ENCODE data around the gene SIRT3.

Gene SIRT3

GRCh38 chr11:235997-236773, at the start of gene SIRT3:
Gene SIRT3, minus strand, starts transcription at chr11:236342. Its CDS starts 14 bp downstream, at chr11:236328.
- no peak for TF ChIP-seq FOXP2 (optimal IDR thresholded peaks at IDR 0.05; ENCODE audit: control extremely low read depth, extremely low read length, insufficient read depth)
- peak; percentile 64; the same call in 1 of the 2 replicates for TF ChIP-seq POLR2AphosphoS5 (IDR thresholded peaks at IDR 0.05; ENCODE audit: borderline replicate concordance, low read depth, low read length)
- Histone ChIP-seq H3K9ac (ENCODE audit: insufficient read length) (peak within 1 kb of the TSS; percentile 92), H3K36me3 (ENCODE audit: insufficient read depth, low read length) (peaks cover 18% of the 10 kb centered on the region), H3K27ac (peak within 1 kb of the TSS; percentile 76), H3K4me3 (peak within 1 kb of the TSS; percentile 91), H3K9me3 (ENCODE audit: low read depth, low read length) (no peaks in the 10 kb centered on the region)
- DNase-seq (ENCODE audit: low read depth, low spot score) = no peak

GRCh38 chr11:285894-286220, 49.7 kb upstream of the SIRT3 start:
- DNase-seq (ENCODE audit: low read depth, low spot score) = no peak
- no peak for TF ChIP-seq FOXP2 (optimal IDR thresholded peaks at IDR 0.05; ENCODE audit: control extremely low read depth, extremely low read length, insufficient read depth)
- no peak for TF ChIP-seq EZH2 (IDR thresholded peaks at IDR 0.05)
- TF ChIP-seq POLR2AphosphoS5 (IDR thresholded peaks at IDR 0.05; ENCODE audit: borderline replicate concordance, low read depth, low read length) = no peak
- Histone ChIP-seq H3K4me3 (no peak overlapping the region), H3K27ac (no peak overlapping the region), H3K36me3 (ENCODE audit: insufficient read depth, low read length) (no peaks in the 10 kb centered on the region), H3K9me3 (ENCODE audit: low read depth, low read length) (no peaks in the 10 kb centered on the region), H3K9ac (ENCODE audit: insufficient read length) (no peak overlapping the region)

GRCh38 chr11:285021-285893, 49.1 kb upstream of the SIRT3 start:
- Histone ChIP-seq H3K36me3 (ENCODE audit: insufficient read depth, low read length) (no peaks in the 10 kb centered on the region), H3K9me3 (ENCODE audit: low read depth, low read length) (no peaks in the 10 kb centered on the region), H3K4me3 (no peak overlapping the region), H3K27ac (no peak overlapping the region), H3K9ac (ENCODE audit: insufficient read length) (no peak overlapping the region)
- TF ChIP-seq FOXP2 (optimal IDR thresholded peaks at IDR 0.05; ENCODE audit: control extremely low read depth, extremely low read length, insufficient read depth) = no peak
- no peak for TF ChIP-seq POLR2AphosphoS5 (IDR thresholded peaks at IDR 0.05; ENCODE audit: borderline replicate concordance, low read depth, low read length)
- no peak for TF ChIP-seq EZH2 (IDR thresholded peaks at IDR 0.05)
- DNase-seq (ENCODE audit: low read depth, low spot score) = no peak

- H3K27ac ChIP-seq = no peak overlapping the region
- H3K36me3 ChIP-seq (ENCODE audit: insufficient read depth, low read length) = no peaks in the 10 kb centered on the region
- no peak for DNase-seq (ENCODE audit: low read depth, low spot score)
- TF ChIP-seq FOXP2 (optimal IDR thresholded peaks at IDR 0.05; ENCODE audit: control extremely low read depth, extremely low read length, insufficient read depth) (no peak), EZH2 (IDR thresholded peaks at IDR 0.05) (no peak), POLR2AphosphoS5 (IDR thresholded peaks at IDR 0.05; ENCODE audit: borderline replicate concordance, low read depth, low read length) (no peak)
- no peak overlapping the region for H3K9ac ChIP-seq (ENCODE audit: insufficient read length)
- H3K4me3 ChIP-seq = no peak overlapping the region
- no peaks in the 10 kb centered on the region for H3K9me3 ChIP-seq (ENCODE audit: low read depth, low read length)
These were observed 48.2 kb upstream of the SIRT3 start for GRCh38 chr11:284105-285020.

- Histone ChIP-seq H3K9ac (ENCODE audit: insufficient read length) (no peak overlapping the region), H3K9me3 (ENCODE audit: low read depth, low read length) (no peaks in the 10 kb centered on the region), H3K36me3 (ENCODE audit: insufficient read depth, low read length) (no peaks in the 10 kb centered on the region), H3K4me3 (no peak overlapping the region), H3K27ac (no peak overlapping the region)
- no peak for DNase-seq (ENCODE audit: low read depth, low spot score)
- no peak for TF ChIP-seq POLR2AphosphoS5 (IDR thresholded peaks at IDR 0.05; ENCODE audit: borderline replicate concordance, low read depth, low read length)
These were observed 47.4 kb upstream of the SIRT3 start for GRCh38 chr11:283405-284104.

GRCh38 chr11:282630-283360, 46.7 kb upstream of the SIRT3 start:
- no peak overlapping the region for H3K4me3 ChIP-seq
- no peak overlapping the region for H3K9ac ChIP-seq (ENCODE audit: insufficient read length)
- TF ChIP-seq FOXP2 (optimal IDR thresholded peaks at IDR 0.05; ENCODE audit: control extremely low read depth, extremely low read length, insufficient read depth) (no peak), EZH2 (IDR thresholded peaks at IDR 0.05) (no peak), POLR2AphosphoS5 (IDR thresholded peaks at IDR 0.05; ENCODE audit: borderline replicate concordance, low read depth, low read length) (no peak)
- no peak overlapping the region for H3K27ac ChIP-seq
- DNase-seq (ENCODE audit: low read depth, low spot score) = no peak
- H3K36me3 ChIP-seq (ENCODE audit: insufficient read depth, low read length) = no peaks in the 10 kb centered on the region
- no peaks in the 10 kb centered on the region for H3K9me3 ChIP-seq (ENCODE audit: low read depth, low read length)

GRCh38 chr11:282171-282570, 46.0 kb upstream of the SIRT3 start:
- DNase-seq (ENCODE audit: low read depth, low spot score) = no peak
- H3K27ac ChIP-seq = no peak overlapping the region
- H3K9me3 ChIP-seq (ENCODE audit: low read depth, low read length) = no peaks in the 10 kb centered on the region
- TF ChIP-seq FOXP2 (optimal IDR thresholded peaks at IDR 0.05; ENCODE audit: control extremely low read depth, extremely low read length, insufficient read depth) (no peak), POLR2AphosphoS5 (IDR thresholded peaks at IDR 0.05; ENCODE audit: borderline replicate concordance, low read depth, low read length) (no peak), EZH2 (IDR thresholded peaks at IDR 0.05) (no peak)
- H3K36me3 ChIP-seq (ENCODE audit: insufficient read depth, low read length) = no peaks in the 10 kb centered on the region
- no peak overlapping the region for H3K4me3 ChIP-seq
- H3K9ac ChIP-seq (ENCODE audit: insufficient read length) = no peak overlapping the region

Data from SK-N-MC (cell line).